Measurements from ENCODE around the gene ZNF777.
A peak's percentile ranks its signal among the peaks of the same experiment; 100 is the strongest.
"Not testable (repeated sequence)": the region's sequence is repeated elsewhere in the genome, so short reads cannot be mapped to it uniquely, and the experiment has no call there.

Gene ZNF777

DNA sequence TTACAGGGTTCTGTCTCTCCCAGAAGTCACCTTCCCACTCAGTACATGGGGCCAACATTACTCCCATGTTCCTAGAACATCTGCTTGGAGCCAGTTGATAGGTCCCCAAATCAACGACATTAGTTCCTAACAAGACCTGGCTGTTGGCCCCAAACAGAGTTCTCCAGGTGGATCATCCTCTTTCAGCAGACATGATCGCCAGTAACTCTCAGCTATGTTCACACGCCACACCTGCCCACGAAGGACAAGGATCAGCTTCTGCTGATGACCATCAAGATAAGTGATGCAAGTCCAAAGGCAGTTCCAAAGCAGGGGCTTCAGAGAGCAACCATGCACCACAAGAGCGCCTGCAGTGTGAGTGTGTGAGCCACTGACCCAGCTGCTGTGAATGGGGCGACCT is 11.0 kb downstream of the ZNF777 start:
- DNase-seq, result no peak

GRCh38 chr7:149448961-149449360 is 11.9 kb downstream of the ZNF777 start:
- no peak for DNase-seq

GRCh38 chr7:149446026-149446425 is 14.8 kb downstream of the ZNF777 start:
- not testable (repeated sequence) for DNase-seq

DNA sequence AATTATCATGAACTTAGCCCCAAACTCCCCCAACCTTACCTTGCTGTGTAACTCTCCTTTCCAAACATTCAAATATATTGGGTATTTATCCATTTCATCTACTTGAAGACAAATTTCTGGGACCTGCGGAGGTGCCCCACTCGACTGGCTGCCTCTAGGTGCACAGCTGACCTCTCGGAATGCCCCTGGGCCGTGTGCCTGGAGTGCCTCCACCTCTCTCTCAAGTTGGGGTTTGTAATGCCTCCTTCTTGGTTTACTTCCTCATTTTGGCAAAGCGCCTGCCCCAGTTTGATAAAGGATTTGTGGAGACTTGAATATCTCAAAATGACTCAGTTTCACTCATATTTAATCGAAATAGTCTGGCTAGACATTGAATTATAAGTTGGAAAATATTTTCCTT is 16.6 kb downstream of the ZNF777 start:
- DNase-seq, result no peak

DNA sequence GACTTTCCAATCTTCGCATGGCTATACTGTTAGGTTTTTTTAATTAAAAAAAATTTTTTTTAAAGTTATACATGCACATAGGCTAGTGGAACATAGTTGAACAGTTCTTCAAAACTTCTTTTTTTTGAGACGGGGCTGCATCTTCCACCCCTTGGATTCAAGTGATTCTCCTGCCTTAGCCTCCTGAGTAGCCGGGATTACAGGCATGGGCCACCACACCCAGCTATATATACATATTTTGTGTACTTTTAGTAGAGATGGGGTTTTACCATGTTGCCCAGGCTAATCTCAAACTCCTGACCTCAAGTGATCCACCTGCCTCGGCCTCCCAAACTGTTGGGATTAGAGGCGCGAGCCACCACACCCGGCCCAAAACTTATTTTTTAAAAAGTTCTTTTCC is 17.3 kb downstream of the ZNF777 start:
- DNase-seq, result no peak

- DNase-seq, result no peak
Observed at GRCh38 chr7:149442924-149443323, 17.9 kb downstream of the ZNF777 start.

GRCh38 chr7:149440222-149440621 is 20.6 kb downstream of the ZNF777 start:
- DNase-seq, result no peak

GRCh38 chr7:149436358-149436757 is 24.5 kb downstream of the ZNF777 start:
- no peak for DNase-seq

DNA sequence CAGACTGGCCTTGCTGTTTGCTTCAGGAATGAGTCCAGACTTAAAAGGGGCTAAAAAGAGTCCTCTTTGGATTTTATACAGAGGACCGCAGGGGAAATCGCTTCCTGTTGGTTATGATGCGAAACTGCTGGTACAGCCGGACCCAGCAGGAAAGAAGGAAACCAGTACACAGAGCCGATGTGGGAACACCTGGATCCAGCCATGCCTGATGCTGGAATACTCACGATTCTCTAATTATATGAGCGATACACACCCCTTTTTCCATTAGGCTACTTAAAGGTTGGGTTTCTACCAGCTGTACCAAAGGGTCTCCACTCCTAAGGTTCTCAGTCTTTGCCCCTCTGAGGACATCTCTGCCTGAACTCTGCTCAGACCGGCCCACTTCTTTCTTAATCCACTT is 27.7 kb downstream of the ZNF777 start:
- no peak for DNase-seq

GRCh38 chr7:149432121-149432691 is 28.7 kb downstream of the ZNF777 start:
- no peak for DNase-seq

DNA sequence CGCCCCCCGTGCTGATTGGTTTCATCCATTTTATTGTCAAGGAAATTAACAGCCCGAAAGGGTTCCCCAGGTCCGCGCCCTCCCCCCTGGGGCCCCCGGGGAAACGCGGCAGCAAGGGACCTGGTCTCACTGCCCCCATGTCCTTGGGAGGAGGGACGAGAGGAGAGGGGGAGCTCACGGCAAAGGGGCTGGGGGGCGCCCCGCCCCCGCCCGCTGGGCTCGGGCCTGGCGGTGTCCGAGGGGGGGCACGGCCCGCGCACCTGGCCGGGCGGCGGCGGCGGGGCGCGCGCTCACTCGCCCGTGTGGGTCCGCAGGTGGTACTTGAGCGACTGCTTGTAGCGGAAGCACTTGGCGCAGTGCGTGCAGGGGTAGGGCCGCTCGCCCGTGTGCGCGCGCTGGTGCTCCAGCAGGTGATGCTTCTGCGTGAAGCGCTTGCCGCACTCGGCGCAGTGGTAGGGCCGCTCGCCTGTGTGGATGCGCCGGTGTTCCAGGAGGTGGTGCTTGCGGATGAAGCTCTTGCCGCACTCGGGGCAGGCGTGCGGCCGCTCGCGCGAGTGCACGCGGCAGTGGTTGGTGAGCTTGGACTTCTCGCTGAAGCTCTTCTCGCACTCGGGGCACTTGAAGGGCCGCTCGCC is 29.3 kb downstream of the ZNF777 start:
- no peak for DNase-seq

DNA sequence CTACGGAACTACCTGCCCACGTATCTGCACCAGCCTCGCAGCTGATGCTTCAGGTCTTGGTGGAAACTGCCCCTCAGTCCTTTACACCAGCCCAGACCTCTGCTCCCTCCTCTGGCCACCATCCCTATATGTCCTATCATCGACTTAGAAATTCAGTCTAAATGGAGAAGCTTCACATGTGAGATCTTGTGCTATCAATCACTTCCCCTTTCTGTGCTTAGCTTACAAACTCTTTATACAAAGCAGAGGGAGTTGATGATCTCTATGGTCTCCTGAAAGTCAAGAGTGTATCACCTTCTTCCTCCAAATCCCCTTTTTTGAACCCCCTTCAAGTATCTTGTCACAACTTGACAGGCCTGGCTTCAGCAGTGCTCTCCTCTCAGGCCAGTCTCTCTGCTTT is 30.7 kb downstream of the ZNF777 start:
- no peak for DNase-seq

GRCh38 chr7:149427893-149428292 is 33.0 kb downstream of the ZNF777 start:
- DNase-seq, result no peak

- DNase-seq, result no peak
Observed at GRCh38 chr7:149427096-149427680, 33.7 kb downstream of the ZNF777 start.

DNA sequence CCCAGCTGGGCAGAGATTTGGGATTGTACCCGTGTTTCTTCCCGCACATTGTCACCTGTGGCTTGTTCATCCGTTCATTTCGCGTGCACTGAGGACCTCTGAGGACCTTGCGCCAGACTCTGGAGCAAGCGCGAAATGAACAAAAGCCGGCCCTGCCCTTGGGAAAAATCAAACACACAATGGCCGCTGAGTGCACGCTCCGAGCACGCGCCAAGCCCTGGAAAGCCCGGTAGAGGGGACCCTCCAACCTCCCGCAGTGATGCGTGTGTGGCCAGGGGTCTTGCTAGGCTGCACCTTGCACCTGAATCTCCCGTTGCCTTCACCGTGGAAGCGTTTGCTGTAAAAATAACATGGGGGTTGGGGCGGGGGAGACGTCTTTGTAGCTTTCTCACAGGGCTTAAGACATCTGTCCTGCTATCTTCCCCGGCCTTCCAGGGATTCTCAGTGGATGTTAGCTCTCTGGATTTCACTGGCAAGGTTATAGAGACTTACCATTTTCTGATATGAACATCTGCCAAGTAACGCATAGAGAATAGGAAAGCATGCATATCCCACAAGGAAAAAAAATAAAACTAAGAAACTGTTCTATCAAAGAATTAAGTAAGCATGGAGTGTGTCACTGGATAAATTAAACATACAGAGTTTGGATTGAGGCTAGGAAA is 37.3 kb downstream of the ZNF777 start:
- DNase-seq, result no peak

DNA sequence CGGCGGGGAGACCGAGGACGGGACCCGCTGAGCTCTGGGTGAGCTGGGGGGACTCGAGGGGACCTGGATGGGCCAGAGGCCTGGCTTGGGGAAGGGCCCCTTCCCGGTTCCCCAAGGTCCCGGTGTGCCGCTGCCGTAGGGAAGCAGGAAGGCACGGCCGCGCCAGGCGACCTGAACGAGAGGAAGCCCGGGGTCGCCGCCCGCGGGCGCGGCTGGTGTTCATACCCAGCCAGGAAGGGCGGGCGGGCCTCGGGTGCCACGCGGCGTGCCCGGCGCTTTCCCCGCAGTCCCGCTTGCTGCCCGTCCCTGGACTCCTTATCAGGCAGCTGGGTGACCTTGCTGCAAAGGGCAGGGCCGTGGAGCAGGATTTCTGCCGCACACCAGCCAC is 38.0 kb downstream of the ZNF777 start:
- DNase-seq, result no peak

DNA sequence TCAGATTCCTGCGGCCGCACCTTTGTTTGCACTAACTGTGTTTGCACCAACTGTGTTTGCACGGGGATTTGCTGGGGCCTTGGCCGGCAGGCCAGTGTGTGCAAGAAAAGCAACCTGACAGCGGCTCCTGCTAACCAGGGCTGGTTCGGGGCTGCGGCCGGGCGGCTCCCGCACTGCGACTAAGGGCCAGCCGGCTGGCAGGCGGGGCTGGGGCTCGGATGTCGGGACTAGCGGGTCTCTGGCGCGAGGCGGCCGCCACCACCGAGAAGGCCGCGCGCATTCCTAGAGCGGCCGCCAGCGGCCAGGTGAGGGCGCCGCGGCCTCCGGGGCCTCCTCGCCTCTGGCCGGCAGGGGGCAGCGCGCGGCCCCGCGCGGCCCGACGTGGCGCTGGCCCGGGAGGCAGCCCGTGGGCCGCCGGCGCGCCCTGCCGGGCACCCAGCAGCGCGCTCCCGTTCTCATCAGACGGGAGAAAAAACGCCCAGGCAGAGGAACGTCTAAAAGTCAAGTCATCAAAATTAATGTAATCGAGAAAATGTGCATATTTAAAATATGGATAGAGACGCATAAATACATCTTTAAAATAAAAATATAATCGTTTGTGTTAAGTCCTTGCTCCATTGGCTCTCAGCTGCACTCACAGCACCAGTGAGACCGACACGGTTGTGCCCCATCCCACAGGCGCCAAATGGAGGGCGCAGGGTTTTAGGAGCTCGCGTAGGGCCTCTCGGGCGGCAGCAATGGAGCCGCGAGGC is 38.5 kb downstream of the ZNF777 start:
- peak; percentile 68 for DNase-seq

DNA sequence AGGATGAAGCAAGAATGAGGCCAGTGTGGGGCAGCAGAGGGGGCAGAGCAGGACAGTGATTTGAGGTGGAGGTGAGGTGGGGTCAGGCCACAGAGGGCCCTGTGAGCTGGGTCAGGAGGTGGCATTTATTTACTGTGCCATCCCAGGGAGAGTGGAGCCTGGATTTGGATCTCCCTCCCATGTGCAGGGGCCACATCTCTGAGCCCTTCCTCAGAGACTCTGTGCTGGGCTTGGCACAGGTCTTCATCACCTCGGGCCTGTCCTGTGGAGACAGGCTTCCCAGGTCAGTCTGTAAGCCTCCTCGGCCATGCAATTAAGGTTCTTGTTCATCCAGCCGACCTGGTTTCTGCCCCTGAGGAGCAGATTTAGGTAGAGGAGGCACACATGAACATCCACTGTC is 40.9 kb downstream of the ZNF777 start:
- DNase-seq, result no peak

DNA sequence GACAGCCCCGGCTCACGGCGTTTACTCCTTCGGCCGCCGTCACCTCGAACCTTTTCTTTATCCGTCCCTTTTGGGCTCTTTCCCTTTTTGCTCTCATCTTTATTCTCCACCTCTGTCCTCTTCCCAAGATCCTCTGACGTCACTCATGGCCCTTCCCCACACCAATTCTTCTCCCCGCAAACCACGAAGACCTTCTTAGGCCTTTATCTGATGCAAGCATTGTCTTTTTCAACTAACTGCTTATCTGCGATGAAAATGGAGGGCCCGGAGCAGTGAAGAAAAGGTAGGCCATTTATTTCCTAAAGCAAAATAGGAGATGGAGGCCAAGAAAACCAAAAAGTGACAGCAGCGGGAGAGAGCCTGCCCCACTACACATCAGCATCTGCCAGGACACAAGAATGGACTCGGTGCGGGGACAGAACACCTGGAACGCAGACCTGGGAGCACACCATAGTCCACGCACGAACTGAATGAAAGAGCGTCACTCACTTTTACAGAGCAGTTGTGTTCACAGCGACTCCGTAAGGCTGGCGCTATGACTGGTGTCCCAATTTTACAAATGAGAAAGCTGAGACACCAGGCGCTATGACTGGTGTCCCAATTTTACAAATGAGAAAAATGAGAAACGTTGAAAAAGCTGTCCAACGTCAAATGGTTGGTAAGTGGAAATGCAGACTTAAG is 45.3 kb downstream of the ZNF777 start:
- peak; percentile 32 for DNase-seq

DNA sequence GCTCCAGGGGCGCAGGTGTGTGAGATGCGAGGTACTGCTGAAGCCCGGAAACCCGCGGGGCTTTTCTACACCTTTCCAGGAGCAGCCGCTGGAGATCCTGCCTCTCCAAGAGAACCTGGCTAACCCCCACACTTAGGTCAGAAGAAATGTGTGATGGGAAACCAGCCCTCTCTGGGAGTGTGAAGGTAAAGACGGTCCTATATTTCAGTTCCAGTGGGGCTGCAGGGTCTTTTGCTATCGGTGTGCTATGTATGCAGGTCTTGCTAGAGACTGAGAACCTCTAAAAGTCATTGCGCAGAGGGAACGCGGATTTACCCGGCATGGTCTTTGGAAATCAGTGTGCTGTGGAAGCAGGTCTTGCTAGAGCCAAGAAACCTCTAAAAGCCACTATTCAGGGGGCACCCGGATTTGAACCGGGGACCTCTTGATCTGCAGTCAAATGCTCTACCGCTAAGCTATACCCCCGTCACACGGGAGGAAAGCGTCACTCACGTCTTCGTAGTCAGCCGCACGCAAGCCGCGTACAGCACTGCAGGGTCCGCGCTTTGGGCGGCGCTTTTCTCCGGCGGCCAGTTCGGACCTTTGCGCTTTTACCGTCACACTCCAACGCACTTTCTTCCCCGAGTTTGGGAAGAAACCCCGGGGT is 46.0 kb downstream of the ZNF777 start:
- peak; percentile 82 for DNase-seq

GRCh38 chr7:149414171-149414570 is 46.7 kb downstream of the ZNF777 start:
- DNase-seq, result no peak

- not testable (repeated sequence) for DNase-seq
Observed at GRCh38 chr7:149413083-149413482, 47.8 kb downstream of the ZNF777 start.

All from fibroblast of skin of right quadriceps (primary cell).